GM18909 (cell line): ENCODE data around the gene FIBP.
"Not testable (repeated sequence)": the region's sequence is repeated elsewhere in the genome, so short reads cannot be mapped to it uniquely, and the experiment has no call there.

Source experiments
- ATAC-seq: cut with Tn5 transposase; IDR thresholded peaks from one replicate; pipeline ENCODE4 v1.9.1; 2021; ENCODE audit warnings: mild to moderate bottlenecking; ENCODE audit not compliant: unreplicated experiment, poor library complexity

Gene FIBP

DNA sequence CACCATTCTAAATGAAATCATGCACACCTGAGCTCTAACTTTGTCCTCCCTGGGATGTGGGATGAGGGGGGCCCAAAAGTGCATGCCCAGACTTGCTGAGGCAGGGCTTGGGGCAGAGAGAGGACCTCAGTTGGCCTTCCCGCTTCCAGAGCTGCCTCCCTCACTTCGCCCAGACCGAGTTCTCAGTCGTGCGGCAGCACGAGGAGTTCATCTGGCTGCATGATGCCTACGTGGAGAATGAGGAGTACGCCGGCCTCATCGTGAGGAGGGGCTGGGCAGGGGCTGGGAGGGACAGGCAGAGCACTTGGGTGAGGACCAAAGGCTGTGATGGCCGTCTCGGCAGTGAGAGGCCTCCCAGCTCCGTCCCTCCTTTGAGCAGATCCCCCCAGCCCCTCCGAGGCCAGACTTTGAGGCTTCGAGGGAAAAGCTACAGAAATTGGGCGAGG, 38.5 kb downstream of the FIBP start:
- ATAC-seq, result no peak

DNA sequence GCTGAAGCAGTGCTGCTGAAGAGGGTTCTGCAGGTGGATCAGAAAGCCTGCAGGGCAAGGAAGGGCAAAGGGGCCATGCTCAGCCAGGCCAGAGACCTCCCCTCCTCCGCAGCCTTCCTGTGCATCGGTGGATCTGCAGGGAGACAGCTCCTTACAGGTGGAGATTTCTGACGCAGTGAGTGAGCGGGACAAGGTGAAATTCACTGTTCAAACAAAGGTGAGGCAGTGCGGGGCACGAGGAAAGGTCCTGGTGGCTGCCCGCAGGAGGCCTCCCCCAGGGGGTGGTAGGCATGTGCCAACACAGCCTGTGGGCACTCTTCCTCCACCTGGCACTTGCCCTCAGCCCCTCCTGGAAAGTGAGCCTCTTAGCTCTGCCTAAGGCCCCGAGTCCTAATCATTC, 38.9 kb downstream of the FIBP start:
- ATAC-seq, result no peak

DNA sequence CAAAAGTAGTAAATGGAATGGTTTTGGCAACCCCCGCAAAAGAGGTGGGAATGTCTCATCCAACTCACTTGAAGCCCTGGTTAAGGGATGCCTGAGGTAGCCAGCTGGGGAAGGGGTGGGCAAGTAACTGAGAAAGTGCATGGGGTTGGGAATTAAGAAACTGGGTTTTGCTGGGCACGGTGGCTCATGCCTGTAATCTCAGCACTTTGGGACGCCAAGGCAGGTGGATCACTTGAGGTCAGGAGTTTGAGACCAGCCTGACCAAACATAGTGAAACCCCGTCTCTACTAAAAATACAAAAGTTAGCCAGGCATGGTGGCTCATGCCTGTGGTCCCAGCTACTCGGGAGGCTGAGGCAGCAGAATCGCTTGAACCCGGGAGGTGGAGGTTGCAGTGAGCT, 39.6 kb downstream of the FIBP start:
- ATAC-seq, result not testable (repeated sequence)

DNA sequence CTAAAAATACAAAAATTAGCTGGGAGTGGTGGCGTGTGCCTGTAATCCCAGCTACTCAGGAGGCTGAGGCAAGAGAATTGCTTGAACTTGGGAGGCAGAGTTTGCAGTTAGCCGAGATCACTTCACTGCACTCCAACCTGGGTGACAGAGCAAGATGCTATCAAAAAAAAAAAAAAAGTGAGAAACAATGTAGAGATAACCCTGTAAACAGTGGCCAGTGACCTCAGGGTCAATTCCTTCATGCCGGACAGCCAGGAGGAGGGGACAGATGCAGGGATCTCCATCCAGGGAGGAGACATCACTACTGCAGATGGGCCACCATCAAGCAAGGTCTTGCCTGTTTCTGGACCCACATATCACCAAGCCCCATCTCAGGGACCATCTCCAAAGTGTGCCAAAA, 40.5 kb downstream of the FIBP start:
- ATAC-seq, result no peak

DNA sequence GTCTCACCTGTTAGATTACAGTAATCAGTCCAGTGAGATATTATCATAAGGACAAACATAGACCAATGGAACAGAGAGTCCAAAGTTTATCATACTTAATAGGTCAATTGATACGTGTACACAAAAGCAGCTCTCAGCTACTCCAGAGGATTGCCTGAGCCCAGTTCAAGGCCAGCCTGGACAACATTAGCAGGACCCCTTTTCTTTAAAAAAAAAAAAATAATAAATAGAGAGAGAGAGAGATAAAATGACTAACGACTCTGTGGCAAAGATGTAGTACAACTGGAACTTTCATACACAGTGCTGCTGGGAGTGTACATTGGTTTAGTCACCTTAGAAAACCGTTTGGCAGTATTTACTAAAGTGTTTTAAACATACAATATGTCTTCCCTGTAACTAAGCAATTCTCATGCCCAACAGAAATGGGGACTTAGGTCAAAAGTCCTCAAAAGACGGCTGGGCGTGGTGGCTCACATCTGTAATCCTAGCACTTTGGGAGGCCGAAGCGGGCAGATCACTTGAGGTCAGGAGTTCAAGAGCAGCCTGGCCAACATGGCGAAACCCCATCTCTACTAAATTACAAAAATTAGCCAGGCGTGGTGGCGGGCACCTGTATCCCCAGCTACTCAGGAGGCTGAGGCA, 43.9 kb downstream of the FIBP start:
- no peak for ATAC-seq

DNA sequence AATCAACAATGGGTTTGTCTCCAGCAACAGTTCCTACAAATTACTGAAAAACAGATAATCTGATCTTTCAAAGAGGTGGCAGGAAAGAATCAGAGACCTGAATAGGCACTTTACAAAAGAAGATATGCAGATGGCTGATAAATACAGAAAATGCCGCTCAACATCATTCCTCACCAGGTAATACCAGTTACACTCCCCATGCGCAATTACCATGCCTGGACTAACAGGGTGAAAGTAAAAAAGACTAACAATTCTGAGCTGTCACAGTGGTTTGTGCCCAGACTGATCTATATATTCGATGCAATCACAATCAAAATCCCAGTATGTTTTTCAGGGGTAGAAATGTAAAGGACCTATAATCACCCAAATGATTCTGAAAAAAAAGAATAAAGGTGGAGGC, 44.5 kb downstream of the FIBP start:
- ATAC-seq, result no peak

DNA sequence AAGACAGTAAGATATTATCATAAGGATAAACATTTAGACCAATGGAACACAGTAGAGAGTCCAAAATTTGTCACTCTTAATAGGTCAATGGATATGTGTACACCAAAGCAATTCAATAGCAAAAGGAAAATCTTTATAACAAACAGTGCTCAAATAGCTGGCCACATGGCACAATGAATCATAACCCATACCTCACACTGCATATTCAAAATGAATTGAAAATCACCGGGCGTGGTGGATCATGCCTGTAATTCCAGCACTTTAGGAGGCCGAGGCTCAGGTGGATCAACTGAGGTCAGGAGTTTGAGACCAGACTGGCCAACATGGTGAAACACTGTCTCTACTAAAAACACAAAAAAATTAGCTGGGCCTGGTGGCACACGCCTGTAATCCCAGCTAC, 46.1 kb downstream of the FIBP start:
- ATAC-seq, result no peak

DNA sequence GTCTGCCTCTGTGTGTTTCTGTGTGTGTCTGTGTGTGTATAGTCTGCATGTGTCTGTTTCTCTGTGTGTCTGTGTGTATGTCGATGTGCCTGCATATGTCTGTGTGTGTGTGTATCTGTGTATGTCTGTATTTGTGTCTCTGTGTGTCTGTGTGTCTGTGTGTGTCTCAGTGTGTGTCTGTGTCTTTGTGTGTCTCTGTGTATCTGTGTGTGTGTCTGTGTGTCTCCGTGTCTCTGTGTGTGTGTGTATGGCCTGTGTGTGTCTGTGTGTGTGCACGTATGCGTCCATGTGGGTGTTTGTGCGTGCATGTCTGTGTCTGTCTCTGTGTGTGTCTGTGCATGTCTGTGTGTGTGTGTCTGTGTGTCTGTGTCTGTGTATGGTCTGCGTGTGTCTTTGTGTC, 54.1 kb downstream of the FIBP start:
- no peak for ATAC-seq
